Epithelial cell of esophagus (primary cell): ENCODE data around the gene PTCD1.
"Not testable (repeated sequence)": the region's sequence is repeated elsewhere in the genome, so short reads cannot be mapped to it uniquely, and the experiment has no call there.

ENCODE experiments used
- DNase-seq: peaks from one replicate; pipeline ENCODE4 v3.0.0; 2010; ENCODE audit warnings: low read depth
- H3K4me3 ChIP-seq: 2 replicates; pipeline ENCODE4 v1.5.1; 2011; ENCODE audit warnings: mild to moderate bottlenecking, low read length, control low read depth
- TF ChIP-seq, protein P1 (sequence below): IDR thresholded peaks from 2 replicates; pipeline ENCODE4 v1.5.1; 2011; ENCODE audit warnings: low read depth, mild to moderate bottlenecking, low read length, control low read depth, inconsistent platforms; ENCODE audit not compliant: insufficient read depth; ENCODE audit errors: missing control alignments

The PTCD1 gene

DNA sequence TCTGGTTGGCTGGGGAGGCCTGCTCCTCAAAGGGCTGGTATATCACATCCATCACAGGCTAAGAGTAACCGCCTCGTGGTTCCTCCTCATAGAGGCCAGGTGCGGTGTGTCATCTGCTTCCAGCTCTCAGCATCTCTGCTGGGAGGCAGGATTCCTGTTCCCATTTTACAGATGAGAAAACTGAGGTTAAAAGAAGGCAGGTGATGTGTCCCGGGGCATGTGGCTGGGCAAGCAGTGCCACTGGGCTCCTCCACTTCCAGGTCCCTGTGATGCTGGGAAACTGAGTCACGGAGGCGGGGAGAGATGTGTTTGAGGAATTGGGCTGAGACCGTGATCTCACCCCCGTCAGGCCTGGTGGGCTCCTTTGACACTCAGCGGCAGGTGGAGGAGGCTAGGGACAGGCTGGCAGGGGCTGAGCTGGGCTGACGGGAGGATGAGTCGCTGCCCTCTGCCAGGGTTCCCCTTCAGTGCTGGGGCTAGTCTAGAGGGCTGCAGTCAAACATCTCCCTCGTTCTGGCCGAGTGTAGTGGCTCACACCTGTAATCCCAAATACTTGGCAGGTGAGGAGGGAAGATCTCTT is 54.7 kb downstream of the PTCD1 start:
- TF ChIP-seq, protein P1, sequence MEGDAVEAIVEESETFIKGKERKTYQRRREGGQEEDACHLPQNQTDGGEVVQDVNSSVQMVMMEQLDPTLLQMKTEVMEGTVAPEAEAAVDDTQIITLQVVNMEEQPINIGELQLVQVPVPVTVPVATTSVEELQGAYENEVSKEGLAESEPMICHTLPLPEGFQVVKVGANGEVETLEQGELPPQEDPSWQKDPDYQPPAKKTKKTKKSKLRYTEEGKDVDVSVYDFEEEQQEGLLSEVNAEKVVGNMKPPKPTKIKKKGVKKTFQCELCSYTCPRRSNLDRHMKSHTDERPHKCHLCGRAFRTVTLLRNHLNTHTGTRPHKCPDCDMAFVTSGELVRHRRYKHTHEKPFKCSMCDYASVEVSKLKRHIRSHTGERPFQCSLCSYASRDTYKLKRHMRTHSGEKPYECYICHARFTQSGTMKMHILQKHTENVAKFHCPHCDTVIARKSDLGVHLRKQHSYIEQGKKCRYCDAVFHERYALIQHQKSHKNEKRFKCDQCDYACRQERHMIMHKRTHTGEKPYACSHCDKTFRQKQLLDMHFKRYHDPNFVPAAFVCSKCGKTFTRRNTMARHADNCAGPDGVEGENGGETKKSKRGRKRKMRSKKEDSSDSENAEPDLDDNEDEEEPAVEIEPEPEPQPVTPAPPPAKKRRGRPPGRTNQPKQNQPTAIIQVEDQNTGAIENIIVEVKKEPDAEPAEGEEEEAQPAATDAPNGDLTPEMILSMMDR: no peak
- DNase-seq: no peak
- no peak overlapping the region for H3K4me3 ChIP-seq

DNA sequence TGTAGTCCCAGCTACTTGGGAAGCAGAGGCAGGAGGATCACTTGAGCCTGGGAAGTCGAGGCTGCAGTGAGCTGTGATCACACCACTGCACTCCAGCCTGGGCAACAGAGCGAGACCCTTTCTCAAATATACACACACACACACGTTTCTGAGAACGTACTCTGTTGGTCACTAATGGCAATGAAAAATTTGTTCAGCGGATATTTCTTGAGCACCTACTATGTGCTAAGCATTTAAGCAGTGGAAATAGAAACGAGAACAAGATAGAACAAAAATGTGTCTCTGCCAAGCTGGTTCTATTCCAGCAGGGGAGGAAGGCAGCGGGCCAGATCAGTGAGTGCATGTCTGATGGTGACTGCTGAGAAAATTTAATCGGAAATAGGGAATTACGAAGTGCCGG is 55.4 kb downstream of the PTCD1 start:
- TF ChIP-seq, protein P1: no peak
- no peak overlapping the region for H3K4me3 ChIP-seq
- no peak for DNase-seq

DNA sequence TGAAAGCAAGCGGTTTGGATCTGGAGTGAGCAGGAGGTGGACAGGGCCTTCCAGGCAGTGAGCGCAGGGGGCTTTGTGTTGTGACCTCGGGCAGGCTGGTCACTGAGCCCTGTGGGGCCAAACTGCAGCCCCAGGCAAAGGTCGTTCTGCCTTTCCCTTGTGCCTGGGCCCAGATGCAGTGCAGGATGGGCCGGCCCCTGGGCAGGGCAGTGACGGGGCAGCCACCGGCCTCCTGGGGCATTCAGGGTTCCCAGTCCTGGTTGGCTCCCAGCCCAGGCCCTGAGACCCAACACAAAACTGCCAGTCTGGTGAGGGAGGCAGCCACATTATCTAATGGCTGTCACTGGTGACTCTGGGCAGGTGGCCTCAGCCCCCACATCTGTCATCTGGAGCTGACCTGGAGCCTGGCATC is 56.9 kb downstream of the PTCD1 start:
- no peak overlapping the region for H3K4me3 ChIP-seq
- TF ChIP-seq, protein P1: no peak
- no peak for DNase-seq

DNA sequence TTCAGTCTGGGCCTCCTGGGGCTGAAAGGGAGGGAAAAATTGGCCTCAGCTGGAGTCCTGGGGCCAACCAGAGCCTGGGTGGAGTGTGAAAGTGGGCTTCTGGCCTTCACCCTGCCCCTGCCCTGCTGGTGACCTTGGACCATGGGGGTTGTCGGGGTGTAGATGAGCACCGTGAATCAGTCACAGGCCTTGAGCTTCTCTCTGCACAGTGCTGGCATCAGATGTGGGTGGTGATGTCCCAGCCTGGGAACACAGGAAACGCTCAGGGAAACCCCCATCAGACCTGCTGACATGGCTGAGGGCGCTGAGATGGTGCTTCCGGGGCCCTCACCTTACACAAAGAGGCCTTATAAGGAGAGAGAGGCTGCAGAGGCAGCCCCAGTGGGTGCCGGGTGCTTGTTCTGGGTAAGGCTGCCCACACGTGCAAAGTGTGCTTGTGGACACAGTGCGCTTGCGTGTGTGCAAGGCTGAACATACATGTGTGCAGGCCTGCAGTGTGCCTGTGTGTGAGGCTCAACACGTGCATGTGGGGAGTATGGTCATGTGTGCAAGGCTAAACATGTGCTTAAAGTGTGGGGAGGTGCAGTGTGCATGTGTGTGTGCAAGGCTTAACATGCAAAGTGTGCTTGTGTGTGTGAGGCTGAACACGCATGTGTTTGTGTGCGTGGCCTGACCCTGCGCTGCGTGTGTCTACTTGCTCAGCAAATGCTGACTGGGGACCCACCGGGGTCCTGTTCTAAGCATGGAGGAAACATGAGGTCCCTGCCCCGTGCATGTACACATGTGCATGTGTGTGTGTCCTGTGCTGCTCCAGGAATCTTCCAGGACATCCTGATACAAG is 57.6 kb downstream of the PTCD1 start:
- DNase-seq: no peak
- H3K4me3 ChIP-seq: no peak overlapping the region

DNA sequence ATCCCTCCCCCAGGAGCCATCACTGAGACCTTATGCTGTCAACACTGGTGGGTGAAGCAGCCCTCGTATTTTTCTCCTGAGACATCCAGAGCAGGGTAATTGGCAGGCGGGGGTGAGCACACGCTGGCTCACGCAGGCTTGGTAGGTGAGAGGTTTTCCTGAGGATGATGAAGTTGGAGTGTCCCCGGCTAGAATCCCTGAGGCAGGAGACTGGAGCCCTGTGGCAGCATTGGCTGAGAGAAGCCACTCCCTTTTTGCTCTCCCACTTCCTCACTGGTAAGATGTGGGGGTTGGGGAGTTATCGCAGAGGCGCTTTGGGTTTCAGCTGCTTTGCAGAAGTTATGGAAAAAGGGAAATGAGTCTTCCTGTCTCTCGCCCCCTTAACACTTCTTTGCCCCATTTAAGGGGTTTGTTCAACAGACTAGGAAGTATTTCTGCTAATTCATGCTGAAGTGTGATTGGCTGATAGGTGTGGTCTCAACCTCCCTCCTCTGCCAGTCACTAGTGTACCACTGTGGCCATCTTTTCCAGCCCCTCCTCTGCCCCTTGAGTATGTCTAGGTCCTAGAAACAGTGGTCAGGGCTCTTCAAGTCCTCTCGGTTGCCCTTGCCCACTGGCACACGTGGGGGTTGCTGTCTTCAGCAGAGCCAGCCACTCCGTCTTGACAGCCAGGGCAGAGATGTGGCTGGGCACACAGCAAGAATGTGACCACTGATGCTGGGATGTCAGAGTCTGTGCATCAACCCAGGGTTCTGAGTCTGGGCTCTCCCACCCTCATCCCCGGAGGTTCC is 58.4 kb downstream of the PTCD1 start:
- peak; percentile 50 for DNase-seq
- H3K4me3 ChIP-seq: no peak overlapping the region

More for the DNA sequence above, 57.6 kb downstream of the PTCD1 start:
- TF ChIP-seq, protein P1: no peak

DNA sequence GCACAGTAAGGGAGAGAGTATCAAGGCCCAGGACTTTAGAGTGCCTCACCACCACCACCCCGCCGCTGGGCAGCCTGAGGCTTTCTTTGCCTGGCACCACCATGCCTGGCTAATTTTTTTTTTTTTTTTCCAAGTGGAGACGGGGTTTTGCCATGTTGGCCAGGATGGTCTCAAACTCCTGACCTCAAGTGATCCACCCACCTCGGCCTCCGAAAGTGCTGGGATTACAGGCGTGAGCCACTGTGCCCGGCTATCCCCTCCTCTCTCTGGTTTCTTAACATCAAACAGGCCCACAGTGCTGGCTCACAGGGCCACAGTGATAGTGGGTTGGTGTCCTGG is 58.9 kb downstream of the PTCD1 start:
- not testable (repeated sequence) for DNase-seq, H3K4me3 ChIP-seq

More for the DNA sequence above, 58.4 kb downstream of the PTCD1 start:
- TF ChIP-seq, protein P1: no peak

DNA sequence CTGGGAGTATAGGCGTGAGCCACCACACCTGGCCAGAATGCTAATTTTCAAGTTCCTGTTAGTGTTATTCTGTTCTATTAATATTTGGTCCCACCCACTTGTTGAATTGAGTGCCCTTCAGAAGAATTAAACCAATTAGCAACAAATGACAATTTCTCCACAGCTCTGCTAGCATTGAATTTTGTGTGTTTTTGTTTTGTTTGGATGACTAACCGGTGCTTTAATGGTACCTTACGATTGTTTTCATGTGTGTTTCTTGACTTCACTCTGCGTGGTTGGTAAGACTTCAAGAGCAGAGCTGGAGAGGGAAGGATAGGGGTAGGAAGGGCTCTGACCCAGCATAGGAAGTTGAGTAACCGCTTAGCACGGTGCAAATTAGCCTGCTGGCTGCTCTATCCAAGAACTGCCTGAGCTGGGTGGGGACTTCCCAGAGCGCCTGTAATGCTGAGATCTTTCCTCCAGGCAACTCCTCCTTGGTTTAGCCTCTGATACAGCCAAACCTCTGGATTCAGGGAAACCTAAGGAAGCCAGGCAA is 59.5 kb downstream of the PTCD1 start:
- peak; percentile 93 for DNase-seq
- TF ChIP-seq, protein P1: no peak
- H3K4me3 ChIP-seq: no peak overlapping the region
